PC-9 (cell line): ENCODE results near the gene TUBA1A. TPM values are rescaled to one million over a fixed set of nuclear protein-coding genes. Genes with fewer than 3 reads are reported as not detected.

Source experiments
- BruUV-seq: library from RNA; stranded (reverse); fragments of 400-500 nt; replicated peaks from 2 replicates; lab custom pipeline; 2021; lab: Mats Ljungman, UMichigan
- CTCF ChIA-PET: fragments of 300-600 bp; sonication (Branson Sonifier 250); formaldehyde crosslinking; loops from one replicate; lab custom pipeline; 2022; ENCODE audit warnings: antibody characterized with exemption; lab: Charles Lee
- POLR2A ChIA-PET: fragments of 300-600 bp; sonication (Branson Sonifier 250); formaldehyde crosslinking; loops from one replicate; lab custom pipeline; 2022; ENCODE audit warnings: antibody characterized with exemption; ENCODE audit not compliant: unreplicated experiment; lab: Charles Lee
- DNase-seq, 2 experiments: peaks; one replicate each; pipeline versions ENCODE4 v3.0.0 to v3.0.0-alpha.2; 2015 to 2022; ENCODE audit warnings: mixed read lengths in 1 of 2
- H2AFZ ChIP-seq: fragments of 200-600 bp; sonication (generic); 2 replicates; pipeline ENCODE4 v1.8.1; 2017; ENCODE audit warnings: antibody characterized with exemption
- H3F3A ChIP-seq: fragments of 200-600 bp; sonication (generic); 2 replicates; pipeline ENCODE4 v1.8.1; 2017; ENCODE audit warnings: antibody characterized with exemption, mild to moderate bottlenecking, low read depth; ENCODE audit not compliant: insufficient read depth
- H3K27ac ChIP-seq: fragments of 200-600 bp; sonication (generic); 2 replicates; pipeline ENCODE4 v1.6.1; 2016; ENCODE audit warnings: mixed run types
- H3K27me3 ChIP-seq: fragments of 200-600 bp; sonication (generic); 2 replicates; pipeline ENCODE4 v1.6.1; 2016; ENCODE audit warnings: low read depth, mixed run types; ENCODE audit not compliant: insufficient read depth
- H3K36me3 ChIP-seq: fragments of 200-600 bp; sonication (generic); 2 replicates; pipeline ENCODE4 v1.6.1; 2016; ENCODE audit warnings: low read depth, mixed run types
- H3K4me1 ChIP-seq: fragments of 200-600 bp; sonication (generic); replicated peaks from 2 replicates; pipeline ENCODE4 v1.6.1; 2016; ENCODE audit warnings: mixed run types; ENCODE audit not compliant: insufficient read depth
- H3K4me2 ChIP-seq: fragments of 200-600 bp; sonication (generic); 2 replicates; pipeline ENCODE4 v1.6.1; 2017; ENCODE audit warnings: mixed run types
- H3K4me3 ChIP-seq: fragments of 200-600 bp; sonication (generic); 2 replicates; pipeline ENCODE4 v1.6.1; 2016; ENCODE audit warnings: mixed run types
- H3K79me2 ChIP-seq: fragments of 200-600 bp; sonication (generic); 2 replicates; pipeline ENCODE4 v1.6.1; 2017; ENCODE audit warnings: low read depth, mixed run types
- H3K9me2 ChIP-seq: fragments of 200-600 bp; sonication (generic); 2 replicates; pipeline ENCODE4 v1.8.1; 2017; ENCODE audit warnings: mild to moderate bottlenecking; ENCODE audit not compliant: insufficient read depth
- H3K9me3 ChIP-seq: fragments of 200-600 bp; sonication (generic); 2 replicates; pipeline ENCODE4 v1.8.1; 2016; ENCODE audit warnings: low read depth; ENCODE audit not compliant: insufficient read depth
- H4K20me1 ChIP-seq: fragments of 200-600 bp; sonication (generic); 2 replicates; pipeline ENCODE4 v1.8.1; 2017; ENCODE audit not compliant: insufficient read depth
- EZH2 ChIP-seq: fragments of 200-600 bp; sonication (generic); IDR thresholded peaks from 2 replicates; pipeline ENCODE4 v1.8.0; 2017; ENCODE audit warnings: antibody characterized with exemption, low read depth
- intact Hi-C: fragments of 100-400 bp; cut with micrococcal nuclease; formaldehyde crosslinking; loops from one replicate; pipeline ENCODE4 v1.10.0; 2022; ENCODE audit not compliant: unreplicated experiment
- total RNA-seq: library from RNA; stranded (reverse); gene quantifications from 2 replicates; pipeline ENCODE4 v1.2.3, GENCODE V29; 2021
- TF ChIP-seq, protein P1 (sequence below): fragments of 200-600 bp; sonication (generic); conservative IDR thresholded peaks from 2 replicates; pipeline ENCODE4 v1.6.1; 2017; ENCODE audit warnings: mixed run types, antibody characterized with exemption, mild to moderate bottlenecking, moderate library complexity

Gene TUBA1A
- total RNA-seq, 1 experiment from 2014 or later = 14.2 TPM

GRCh38 chr12:49161092-49161795 is 27.6 kb downstream of the TUBA1A start:
- BruUV-seq = no TSS peak
- CTCF ChIA-PET = no interaction called here
- intact Hi-C loops = no loop called here

GRCh38 chr12:49160399-49160798 is 28.5 kb downstream of the TUBA1A start:
- no peak overlapping the region for H3K27ac ChIP-seq
- CTCF ChIA-PET = no interaction called here
- no TSS peak for BruUV-seq

More at GRCh38 chr12:49161092-49161795, 27.6 kb downstream of the TUBA1A start:
- DNase-seq = no peak
- Histone ChIP-seq H3F3A (no peaks in the 10 kb centered on the region), H2AFZ (no peak overlapping the region), H3K4me1 (no peaks in the 10 kb centered on the region), H4K20me1 (no peaks in the 10 kb centered on the region), H3K9me3 (no peaks in the 10 kb centered on the region), H3K79me2 (no peaks in the 10 kb centered on the region), H3K4me3 (no peak overlapping the region), H3K27ac (no peak overlapping the region), H3K36me3 (no peaks in the 10 kb centered on the region), H3K4me2 (no peak overlapping the region), H3K9me2 (no peaks in the 10 kb centered on the region), H3K27me3 (no peaks in the 10 kb centered on the region)
- TF ChIP-seq EZH2 = no peak
- TF ChIP-seq, protein P1, sequence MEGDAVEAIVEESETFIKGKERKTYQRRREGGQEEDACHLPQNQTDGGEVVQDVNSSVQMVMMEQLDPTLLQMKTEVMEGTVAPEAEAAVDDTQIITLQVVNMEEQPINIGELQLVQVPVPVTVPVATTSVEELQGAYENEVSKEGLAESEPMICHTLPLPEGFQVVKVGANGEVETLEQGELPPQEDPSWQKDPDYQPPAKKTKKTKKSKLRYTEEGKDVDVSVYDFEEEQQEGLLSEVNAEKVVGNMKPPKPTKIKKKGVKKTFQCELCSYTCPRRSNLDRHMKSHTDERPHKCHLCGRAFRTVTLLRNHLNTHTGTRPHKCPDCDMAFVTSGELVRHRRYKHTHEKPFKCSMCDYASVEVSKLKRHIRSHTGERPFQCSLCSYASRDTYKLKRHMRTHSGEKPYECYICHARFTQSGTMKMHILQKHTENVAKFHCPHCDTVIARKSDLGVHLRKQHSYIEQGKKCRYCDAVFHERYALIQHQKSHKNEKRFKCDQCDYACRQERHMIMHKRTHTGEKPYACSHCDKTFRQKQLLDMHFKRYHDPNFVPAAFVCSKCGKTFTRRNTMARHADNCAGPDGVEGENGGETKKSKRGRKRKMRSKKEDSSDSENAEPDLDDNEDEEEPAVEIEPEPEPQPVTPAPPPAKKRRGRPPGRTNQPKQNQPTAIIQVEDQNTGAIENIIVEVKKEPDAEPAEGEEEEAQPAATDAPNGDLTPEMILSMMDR = no peak
- POLR2A ChIA-PET = no interaction called here

GRCh38 chr12:49154221-49154620 is 34.7 kb downstream of the TUBA1A start:
- Histone ChIP-seq H3K4me3 (no peak overlapping the region), H2AFZ (no peak overlapping the region), H3F3A (no peaks in the 10 kb centered on the region), H3K36me3 (no peaks in the 10 kb centered on the region), H3K4me2 (no peak overlapping the region), H3K79me2 (no peaks in the 10 kb centered on the region), H3K4me1 (no peaks in the 10 kb centered on the region), H3K27me3 (no peaks in the 10 kb centered on the region), H4K20me1 (no peaks in the 10 kb centered on the region), H3K27ac (no peak overlapping the region), H3K9me3 (no peaks in the 10 kb centered on the region), H3K9me2 (no peaks in the 10 kb centered on the region)
- DNase-seq = no peak
- CTCF ChIA-PET = no interaction called here
- intact Hi-C loops = no loop called here
- BruUV-seq = no TSS peak
- POLR2A ChIA-PET = no interaction called here
- TF ChIP-seq, protein P1 = no peak
- no peak for TF ChIP-seq EZH2

More at GRCh38 chr12:49160399-49160798, 28.5 kb downstream of the TUBA1A start:
- Histone ChIP-seq H3K4me3 (no peak overlapping the region), H2AFZ (no peak overlapping the region), H3K4me1 (no peaks in the 10 kb centered on the region), H4K20me1 (no peaks in the 10 kb centered on the region), H3K4me2 (no peak overlapping the region), H3K79me2 (no peaks in the 10 kb centered on the region), H3K9me2 (no peaks in the 10 kb centered on the region), H3F3A (no peaks in the 10 kb centered on the region), H3K9me3 (no peaks in the 10 kb centered on the region), H3K27me3 (no peaks in the 10 kb centered on the region), H3K36me3 (no peaks in the 10 kb centered on the region)
- intact Hi-C loops = no loop called here
- POLR2A ChIA-PET = interaction anchor here (0.5 kb wide), 1 partner anchor 375 kb away, joined by 3 read pairs; no protein-coding TSS in a partner anchor
- TF ChIP-seq EZH2 = no peak
- TF ChIP-seq, protein P1 = no peak
- no peak for DNase-seq
